Neural crest cell (in vitro differentiated cells): ENCODE results near the gene FGF1. TPM values are rescaled to one million over a fixed set of nuclear protein-coding genes. Genes with fewer than 3 reads are reported as not detected.

Experiments used
- DNase-seq: peaks from one replicate; pipeline ENCODE4 v3.0.0; 2021; ENCODE audit warnings: low read depth, mixed read lengths, low spot score
- H3K27ac Mint-ChIP-seq: one replicate; pipeline ENCODE4 v1.8.0; 2021; ENCODE audit warnings: mild to moderate bottlenecking, mixed read lengths; ENCODE audit not compliant: unreplicated experiment
- H3K27me3 Mint-ChIP-seq: 2 replicates; pipeline ENCODE4 v1.8.0; 2021; ENCODE audit warnings: low read depth, mild to moderate bottlenecking, mixed read lengths
- H3K36me3 Mint-ChIP-seq: 2 replicates; pipeline ENCODE4 v1.8.0; 2021; ENCODE audit warnings: low read depth, mild to moderate bottlenecking, mixed read lengths
- H3K4me1 Mint-ChIP-seq: 2 replicates; pipeline ENCODE4 v1.8.0; 2021; ENCODE audit warnings: mixed read lengths
- H3K4me3 Mint-ChIP-seq: one replicate; pipeline ENCODE4 v1.8.0; 2021; ENCODE audit warnings: mild to moderate bottlenecking, mixed read lengths
- H3K9me3 Mint-ChIP-seq: 2 replicates; pipeline ENCODE4 v1.8.0; 2021; ENCODE audit warnings: mixed read lengths
- total RNA-seq: library from RNA; stranded (reverse); gene quantifications from 2 replicates; pipeline ENCODE4 v1.2.1, GENCODE V29; 2021
- TF ChIP-seq, protein P1 (sequence below): fragments of 200-600 bp; sonication (generic); conservative IDR thresholded peaks from 2 replicates; pipeline ENCODE4 v1.5.0; 2021; ENCODE audit warnings: antibody characterized with exemption, mild to moderate bottlenecking

Gene FGF1
- total RNA-seq, 1 donor from 2014 or later, result not detected

DNA sequence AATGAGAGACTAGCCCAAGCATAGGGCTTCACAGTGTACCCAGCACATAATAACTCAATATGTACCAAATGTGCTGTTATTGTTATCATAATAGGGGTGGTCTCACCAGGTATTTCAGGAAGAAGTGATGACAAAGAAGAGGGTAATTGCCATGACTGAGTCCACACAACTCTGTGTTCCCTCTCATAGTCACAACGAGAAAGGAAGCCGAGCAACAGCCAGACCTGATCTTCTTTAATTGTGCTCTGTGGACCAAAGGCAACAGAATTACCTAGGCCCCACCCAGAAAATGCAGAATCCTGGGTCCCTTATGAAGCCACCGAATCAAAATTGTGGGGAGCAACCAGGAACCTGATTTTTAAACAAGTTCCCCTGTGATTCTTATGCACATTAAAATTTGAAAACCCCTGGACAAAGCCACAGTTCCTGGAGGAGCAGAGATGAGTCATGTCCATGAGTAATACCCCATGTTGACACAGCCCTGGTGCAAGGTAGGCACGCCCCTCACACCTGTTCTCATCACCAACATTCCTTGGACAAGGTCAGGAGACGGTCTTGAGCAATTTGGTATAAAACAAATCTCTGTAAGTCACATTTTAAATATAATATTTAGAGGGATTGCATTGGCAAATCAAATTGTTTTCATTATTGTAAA is 5.2 kb downstream of the FGF1 start:
- TF ChIP-seq, protein P1, sequence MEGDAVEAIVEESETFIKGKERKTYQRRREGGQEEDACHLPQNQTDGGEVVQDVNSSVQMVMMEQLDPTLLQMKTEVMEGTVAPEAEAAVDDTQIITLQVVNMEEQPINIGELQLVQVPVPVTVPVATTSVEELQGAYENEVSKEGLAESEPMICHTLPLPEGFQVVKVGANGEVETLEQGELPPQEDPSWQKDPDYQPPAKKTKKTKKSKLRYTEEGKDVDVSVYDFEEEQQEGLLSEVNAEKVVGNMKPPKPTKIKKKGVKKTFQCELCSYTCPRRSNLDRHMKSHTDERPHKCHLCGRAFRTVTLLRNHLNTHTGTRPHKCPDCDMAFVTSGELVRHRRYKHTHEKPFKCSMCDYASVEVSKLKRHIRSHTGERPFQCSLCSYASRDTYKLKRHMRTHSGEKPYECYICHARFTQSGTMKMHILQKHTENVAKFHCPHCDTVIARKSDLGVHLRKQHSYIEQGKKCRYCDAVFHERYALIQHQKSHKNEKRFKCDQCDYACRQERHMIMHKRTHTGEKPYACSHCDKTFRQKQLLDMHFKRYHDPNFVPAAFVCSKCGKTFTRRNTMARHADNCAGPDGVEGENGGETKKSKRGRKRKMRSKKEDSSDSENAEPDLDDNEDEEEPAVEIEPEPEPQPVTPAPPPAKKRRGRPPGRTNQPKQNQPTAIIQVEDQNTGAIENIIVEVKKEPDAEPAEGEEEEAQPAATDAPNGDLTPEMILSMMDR, result no peak
- Mint-ChIP-seq H3K27ac (no peak overlapping the region), H3K27me3 (no peaks in the 10 kb centered on the region), H3K4me3 (no peak overlapping the region), H3K4me1 (peaks cover 25% of the 10 kb centered on the region), H3K9me3 (peaks cover 3% of the 10 kb centered on the region), H3K36me3 (no peaks in the 10 kb centered on the region)
- DNase-seq, result no peak

DNA sequence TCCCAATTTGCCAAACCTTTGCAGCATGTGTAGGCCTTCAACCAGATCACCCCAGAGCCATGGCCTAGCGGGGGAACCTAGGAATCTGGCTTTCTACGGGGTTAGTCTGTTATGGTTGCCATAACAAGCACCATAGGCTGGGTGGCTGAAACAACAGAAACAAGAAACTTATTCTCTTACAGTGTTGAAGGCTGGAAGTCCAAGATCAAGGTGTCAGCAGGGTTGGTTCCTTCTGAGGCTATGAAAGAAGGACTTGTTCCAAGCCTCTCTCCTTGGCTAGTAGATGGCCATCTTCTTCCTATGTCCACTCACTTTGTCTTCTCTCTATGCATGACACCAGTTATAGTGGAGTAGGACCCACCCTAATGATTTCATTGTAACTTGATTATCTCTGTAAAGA is 6.1 kb downstream of the FGF1 start:
- DNase-seq, result no peak
- H3K4me1 Mint-ChIP-seq, result peaks cover 15% of the 10 kb centered on the region
- H3K9me3 Mint-ChIP-seq, result peaks cover 3% of the 10 kb centered on the region
- no peaks in the 10 kb centered on the region for H3K36me3 Mint-ChIP-seq
- no peak overlapping the region for H3K27ac Mint-ChIP-seq
- H3K4me3 Mint-ChIP-seq, result no peak overlapping the region
- no peaks in the 10 kb centered on the region for H3K27me3 Mint-ChIP-seq
- TF ChIP-seq, protein P1, result no peak

DNA sequence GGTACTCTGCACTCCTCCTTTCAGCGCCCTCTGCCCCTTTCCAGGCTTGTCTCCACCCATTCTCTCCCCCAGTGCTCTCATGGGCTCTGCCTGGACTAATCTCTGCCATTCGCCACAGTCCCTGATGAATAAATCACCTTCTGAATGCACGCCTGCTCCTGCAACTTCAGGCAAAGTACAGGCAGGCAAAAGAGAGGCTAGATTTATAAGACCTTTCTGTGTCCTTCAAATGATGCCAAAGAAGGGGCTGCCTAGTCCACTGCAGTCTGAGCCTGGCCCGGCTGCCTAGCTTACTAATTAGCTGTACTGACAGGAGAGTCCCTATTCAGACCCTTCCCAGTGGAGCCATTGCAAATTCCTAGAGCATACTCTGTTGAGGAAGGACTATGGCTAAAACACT is 7.4 kb downstream of the FGF1 start:
- Mint-ChIP-seq H3K27ac (no peak overlapping the region), H3K4me1 (peaks cover 4% of the 10 kb centered on the region), H3K9me3 (peaks cover 3% of the 10 kb centered on the region), H3K4me3 (no peak overlapping the region), H3K36me3 (no peaks in the 10 kb centered on the region), H3K27me3 (no peaks in the 10 kb centered on the region)
- no peak for DNase-seq
- TF ChIP-seq, protein P1, result no peak

DNA sequence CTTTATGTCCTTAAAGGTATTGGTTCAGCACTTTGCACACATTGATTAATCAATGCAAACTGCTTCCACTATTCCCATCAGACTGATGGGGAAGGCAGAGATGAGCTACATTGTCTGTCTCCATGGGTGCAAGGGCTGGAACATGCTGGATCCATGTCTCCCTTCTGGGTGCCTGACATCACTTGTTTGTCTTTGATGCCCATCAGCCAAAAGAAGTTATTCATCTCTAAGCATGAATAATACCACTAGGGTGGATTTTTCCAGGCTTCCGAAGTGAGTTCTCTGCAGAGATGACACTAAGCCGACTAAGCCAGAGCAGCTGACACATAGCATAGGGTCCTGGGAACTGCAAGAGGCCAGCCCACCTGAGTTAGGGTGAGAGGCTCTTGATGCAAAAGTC is 8.7 kb downstream of the FGF1 start:
- H3K27me3 Mint-ChIP-seq, result no peaks in the 10 kb centered on the region
- no peak overlapping the region for H3K27ac Mint-ChIP-seq
- H3K4me1 Mint-ChIP-seq, result no peaks in the 10 kb centered on the region
- no peak overlapping the region for H3K4me3 Mint-ChIP-seq
- TF ChIP-seq, protein P1, result no peak
- DNase-seq, result no peak
- peaks cover 3% of the 10 kb centered on the region for H3K9me3 Mint-ChIP-seq
- H3K36me3 Mint-ChIP-seq, result no peaks in the 10 kb centered on the region

DNA sequence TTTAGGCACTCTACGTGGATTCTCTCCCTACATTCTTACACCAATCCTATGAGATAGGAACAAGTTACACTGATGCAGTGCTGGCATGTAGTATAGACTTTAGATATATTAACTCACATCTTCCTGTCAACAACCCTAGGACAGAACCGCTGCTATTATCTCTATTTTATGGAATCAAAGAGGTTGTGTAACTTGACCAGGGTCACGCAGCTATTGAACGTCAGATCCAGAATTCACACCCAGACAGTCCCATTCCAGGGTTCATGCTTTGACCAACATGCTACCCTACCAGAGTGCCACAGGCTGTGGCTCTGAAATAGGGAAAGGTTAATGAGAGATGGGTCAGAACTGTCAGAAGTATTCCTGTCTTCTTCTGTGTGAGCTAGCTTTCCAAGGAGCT is 9.6 kb downstream of the FGF1 start:
- TF ChIP-seq, protein P1, result no peak
- H3K36me3 Mint-ChIP-seq, result no peaks in the 10 kb centered on the region
- no peaks in the 10 kb centered on the region for H3K9me3 Mint-ChIP-seq
- H3K4me3 Mint-ChIP-seq, result no peak overlapping the region
- H3K27me3 Mint-ChIP-seq, result no peaks in the 10 kb centered on the region
- DNase-seq, result no peak
- H3K4me1 Mint-ChIP-seq, result no peaks in the 10 kb centered on the region
- no peak overlapping the region for H3K27ac Mint-ChIP-seq
